Measurements from ENCODE around the gene SWAP70.

SWAP70 gene

GRCh38 chr11:9748361-9748970 is 84.6 kb downstream of the SWAP70 start:
- Histone ChIP-seq H3K27ac (peak overlapping the region in 1 of 2 donors; percentile 46), H3K4me3 (no peak overlapping the region)
- no peak for DNase-seq (ENCODE audit: low spot score)
- peak; percentile 53 for TF ChIP-seq CTCF (IDR thresholded peaks at IDR 0.05)

GRCh38 chr11:9750551-9750950 is 86.7 kb downstream of the SWAP70 start:
- Histone ChIP-seq H3K27ac (no peak overlapping the region), H3K4me3 (no peak overlapping the region)
- no peak for TF ChIP-seq CTCF (IDR thresholded peaks at IDR 0.05)
- no peak for DNase-seq (ENCODE audit: low spot score)

GRCh38 chr11:9752091-9752490 is 88.2 kb downstream of the SWAP70 start:
- no peak overlapping the region for H3K4me3 ChIP-seq
- no peak for DNase-seq (ENCODE audit: low spot score)
- TF ChIP-seq CTCF (IDR thresholded peaks at IDR 0.05): no peak
- H3K27ac ChIP-seq: no peak overlapping the region

- no peak overlapping the region for H3K4me3 ChIP-seq
- DNase-seq (ENCODE audit: low spot score): no peak
- no peak for TF ChIP-seq CTCF (IDR thresholded peaks at IDR 0.05)
- no peak overlapping the region for H3K27ac ChIP-seq
Observed at GRCh38 chr11:9753021-9753420, 89.1 kb downstream of the SWAP70 start.

GRCh38 chr11:9754010-9754471 is 90.2 kb downstream of the SWAP70 start:
- no peak for TF ChIP-seq CTCF (IDR thresholded peaks at IDR 0.05)
- Histone ChIP-seq H3K4me3 (no peak overlapping the region), H3K27ac (peak overlapping the region in 1 of 2 donors; percentile 4)
- DNase-seq (ENCODE audit: low spot score): no peak

GRCh38 chr11:9755561-9756185 is 91.8 kb downstream of the SWAP70 start:
- TF ChIP-seq CTCF (IDR thresholded peaks at IDR 0.05): no peak
- DNase-seq (ENCODE audit: low spot score): no peak
- Histone ChIP-seq H3K27ac (peak overlapping the region in 1 of 2 donors; percentile 36), H3K4me3 (no peak overlapping the region)

GRCh38 chr11:9756461-9756860 is 92.6 kb downstream of the SWAP70 start:
- no peak overlapping the region for H3K4me3 ChIP-seq
- TF ChIP-seq CTCF (IDR thresholded peaks at IDR 0.05): no peak
- no peak for DNase-seq (ENCODE audit: low spot score)
- no peak overlapping the region for H3K27ac ChIP-seq
